Measurements from ENCODE around the gene SYT17.
"Not testable (repeated sequence)": the region's sequence is repeated elsewhere in the genome, so short reads cannot be mapped to it uniquely, and the experiment has no call there.

Gene SYT17

DNA sequence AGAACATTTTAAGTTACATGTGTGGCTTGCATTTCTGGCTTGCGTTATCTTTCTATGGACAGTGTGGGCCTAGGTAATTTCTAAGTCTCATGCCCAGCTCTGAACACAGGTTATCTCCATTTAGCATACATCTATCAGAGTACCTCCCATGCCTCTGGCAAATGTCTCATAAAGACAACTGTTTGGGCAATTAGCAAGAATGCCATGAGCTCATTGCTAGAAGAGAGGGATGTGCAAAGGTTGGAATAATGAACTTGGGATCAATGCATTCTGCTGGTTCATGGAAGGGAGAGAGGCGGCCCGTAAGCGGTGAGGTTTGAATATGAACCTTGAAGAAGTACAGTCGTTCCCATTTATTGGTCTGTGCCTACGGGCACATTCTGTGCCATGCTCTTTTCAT, 14.4 kb downstream of the SYT17 start:
- peaks cover 0 to 3% of the 10 kb centered on the region in 2 donors for H3K27me3 ChIP-seq
- H3K4me3 ChIP-seq: no peak overlapping the region
- no peaks in the 10 kb centered on the region for H3K36me3 ChIP-seq
- intact Hi-C loops (cut with DNase I; ENCODE audit: low total_unique reads): no loop called here
- H3K27ac ChIP-seq: no peak overlapping the region
- no peak for TF ChIP-seq CTCF (IDR thresholded peaks at IDR 0.05)
- DNase-seq: no peak
- H3K4me1 ChIP-seq: peaks cover 0 to 7% (median 0%) of the 10 kb centered on the region in 4 donors
- no peaks in the 10 kb centered on the region for H3K9me3 ChIP-seq

- TF ChIP-seq CTCF (IDR thresholded peaks at IDR 0.05): no peak
- H3K27me3 ChIP-seq: peaks cover 0 to 3% of the 10 kb centered on the region in 2 donors
- H3K27ac ChIP-seq: no peak overlapping the region
- H3K4me3 ChIP-seq: no peak overlapping the region
- no peaks in the 10 kb centered on the region for H3K9me3 ChIP-seq
- H3K36me3 ChIP-seq: no peaks in the 10 kb centered on the region
- peaks cover 0 to 7% (median 0%) of the 10 kb centered on the region in 4 donors for H3K4me1 ChIP-seq
- intact Hi-C loops (cut with DNase I; ENCODE audit: low total_unique reads): no loop called here
- no peak for DNase-seq
Observed at GRCh38 chr16:19183187-19183586, 15.1 kb downstream of the SYT17 start.

GRCh38 chr16:19184823-19185509, 16.9 kb downstream of the SYT17 start:
- no peak for DNase-seq
- H3K36me3 ChIP-seq: no peaks in the 10 kb centered on the region
- no peak for TF ChIP-seq CTCF (IDR thresholded peaks at IDR 0.05)
- H3K4me3 ChIP-seq: no peak overlapping the region
- H3K27ac ChIP-seq: no peak overlapping the region
- H3K27me3 ChIP-seq: no peaks in the 10 kb centered on the region
- H3K9me3 ChIP-seq: no peaks in the 10 kb centered on the region
- intact Hi-C loops (cut with DNase I; ENCODE audit: low total_unique reads): no loop called here
- peaks cover 0 to 7% (median 0%) of the 10 kb centered on the region in 4 donors for H3K4me1 ChIP-seq

DNA sequence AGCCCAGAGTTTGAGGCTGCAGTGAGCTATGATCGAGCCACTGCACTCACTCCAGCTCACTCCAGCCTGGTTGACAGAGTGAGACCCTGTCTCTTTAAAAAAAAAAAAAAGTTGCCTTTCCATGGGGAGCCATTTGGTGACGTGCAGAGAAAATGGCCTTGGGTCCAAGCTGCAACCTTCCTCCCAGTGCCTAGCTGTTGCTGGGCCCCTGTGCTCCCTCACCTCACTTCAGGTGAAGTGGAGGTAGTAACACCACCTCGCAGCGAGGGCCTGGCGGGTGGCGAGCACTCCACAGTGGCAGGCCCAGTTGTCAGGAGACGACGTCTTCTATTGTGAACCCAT, 17.4 kb downstream of the SYT17 start:
- no peak for TF ChIP-seq CTCF (IDR thresholded peaks at IDR 0.05)
- Histone ChIP-seq H3K4me1 (peaks cover 0 to 7% (median 2%) of the 10 kb centered on the region in 4 donors), H3K36me3 (no peaks in the 10 kb centered on the region)

GRCh38 chr16:19186408-19186807, 18.4 kb downstream of the SYT17 start:
- Histone ChIP-seq H3K4me1 (peaks cover 0 to 7% (median 2%) of the 10 kb centered on the region in 4 donors), H3K27me3 (no peaks in the 10 kb centered on the region), H3K9me3 (no peaks in the 10 kb centered on the region), H3K36me3 (no peaks in the 10 kb centered on the region), H3K27ac (no peak overlapping the region), H3K4me3 (no peak overlapping the region)
- no peak for DNase-seq
- intact Hi-C loops (cut with DNase I; ENCODE audit: low total_unique reads): no loop called here
- TF ChIP-seq CTCF (IDR thresholded peaks at IDR 0.05): no peak

More for the DNA sequence above, 17.4 kb downstream of the SYT17 start:
- DNase-seq: no peak
- intact Hi-C loops (cut with DNase I; ENCODE audit: low total_unique reads): no loop called here
- H3K4me3 ChIP-seq: no peak overlapping the region
- H3K27ac ChIP-seq: no peak overlapping the region
- no peaks in the 10 kb centered on the region for H3K9me3 ChIP-seq
- no peaks in the 10 kb centered on the region for H3K27me3 ChIP-seq

DNA sequence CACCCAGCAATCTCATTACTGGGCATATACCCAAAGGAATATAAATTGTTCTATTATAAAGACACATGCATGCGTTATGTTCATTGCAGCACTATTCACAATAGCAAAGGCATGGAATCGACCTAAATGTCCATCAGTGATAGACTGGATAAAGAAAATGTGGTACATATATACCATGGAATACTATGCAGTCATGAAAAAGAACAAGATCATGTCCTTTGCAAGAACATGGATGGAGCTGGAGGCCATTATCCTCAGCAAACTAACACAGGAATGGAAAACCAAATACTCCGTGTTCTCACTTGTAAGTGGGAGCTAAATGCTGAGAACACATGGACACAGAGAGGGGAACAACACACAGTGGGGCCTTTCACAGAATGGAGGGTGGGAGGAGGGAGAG, 19.9 kb downstream of the SYT17 start:
- H3K27ac ChIP-seq; intact Hi-C loops (cut with DNase I; ENCODE audit: low total_unique reads): not testable (repeated sequence)

More for the DNA sequence above, 19.9 kb downstream of the SYT17 start:
- not testable (repeated sequence) for H3K9me3 ChIP-seq, H3K4me3 ChIP-seq, H3K27me3 ChIP-seq, DNase-seq, H3K36me3 ChIP-seq, H3K4me1 ChIP-seq

All from tibial artery (tissue), 4 donors.